Panc1 (cell line): ENCODE results near the gene GRM1. TPM values are rescaled to one million over a fixed set of nuclear protein-coding genes. Genes with fewer than 3 reads are reported as not detected.

Experiments used
- ATAC-seq: fragments of 200-7000 bp; cut with Tn5 transposase; 2 replicates; pipeline ENCODE4 v1.9.1; 2020; ENCODE audit warnings: mild to moderate bottlenecking, moderate library complexity
- BruUV-seq: library from RNA; stranded (reverse); fragments of 400-500 nt; replicated peaks from 2 replicates; lab custom pipeline; 2021; lab: Mats Ljungman, UMichigan
- CTCF ChIA-PET: fragments of 300-600 bp; sonication (Branson Sonifier 250); formaldehyde crosslinking; loops from one replicate; lab custom pipeline; 2022; ENCODE audit warnings: antibody characterized with exemption; lab: Charles Lee
- POLR2A ChIA-PET: fragments of 300-600 bp; sonication (Branson Sonifier 250); formaldehyde crosslinking; loops from one replicate; lab custom pipeline; 2022; ENCODE audit warnings: antibody characterized with exemption; lab: Charles Lee
- DNase-seq: peaks from one replicate; pipeline ENCODE4 v3.0.0-alpha.2; 2010; ENCODE audit warnings: low read depth, low spot score
- H3K27ac ChIP-seq: 2 replicates; pipeline ENCODE4 v1.5.1; 2011; ENCODE audit warnings: mild to moderate bottlenecking, low read length, inconsistent platforms
- H3K27me3 ChIP-seq: fragments of 200-500 bp; sonication (Bioruptor generic); 2 replicates; pipeline ENCODE4 v1.6.0; 2014; ENCODE audit warnings: low read length, inconsistent platforms; ENCODE audit not compliant: control insufficient read depth, insufficient read depth
- H3K36me3 ChIP-seq: fragments of 200-500 bp; sonication (Bioruptor generic); 2 replicates; pipeline ENCODE4 v1.5.1; 2014; ENCODE audit warnings: inconsistent platforms, mild to moderate bottlenecking, low read length, moderate library complexity; ENCODE audit not compliant: control insufficient read depth, insufficient read depth
- H3K4me1 ChIP-seq: 2 replicates; pipeline ENCODE4 v1.5.1; 2011; ENCODE audit warnings: inconsistent platforms, mild to moderate bottlenecking, low read length, moderate library complexity; ENCODE audit not compliant: control insufficient read depth, insufficient read depth
- H3K4me3 ChIP-seq, 2 experiments: 2 replicates each; pipeline ENCODE4 v1.5.1; 2011 to 2012; ENCODE audit warnings: low read depth in 2 of 2, low read length in 2 of 2, mild to moderate bottlenecking in 2 of 2, inconsistent platforms in 1 of 2, moderate library complexity in 1 of 2
- H3K9me3 ChIP-seq: fragments of 200-500 bp; sonication (Bioruptor generic); 2 replicates; pipeline ENCODE4 v1.5.1; 2014; ENCODE audit warnings: low read depth, mild to moderate bottlenecking, inconsistent platforms, low read length, moderate library complexity; ENCODE audit not compliant: control insufficient read depth, insufficient read depth
- CTCF ChIP-seq: fragments of 450-650 bp; IDR thresholded peaks from 2 replicates; pipeline ENCODE4 v1.5.1; 2017; ENCODE audit warnings: mild to moderate bottlenecking
- POLR2AphosphoS5 ChIP-seq: IDR thresholded peaks from 2 replicates; pipeline ENCODE4 v1.6.1; 2012; ENCODE audit warnings: mild to moderate bottlenecking, low read depth, low read length, moderate library complexity
- REST ChIP-seq, 2 experiments: IDR thresholded peaks; 2 replicates each; pipeline ENCODE4 v1.6.1; 2011 to 2012; ENCODE audit warnings: low read depth in 2 of 2, control low read depth in 1 of 2, low read length in 1 of 2, mild to moderate bottlenecking in 1 of 2, moderate library complexity in 1 of 2; ENCODE audit not compliant: insufficient read depth in 1 of 2
- SIN3A ChIP-seq: IDR thresholded peaks from 2 replicates; pipeline ENCODE4 v1.6.1; 2012; ENCODE audit warnings: low read depth, mild to moderate bottlenecking, low read length, moderate library complexity, borderline replicate concordance; ENCODE audit not compliant: insufficient read depth
- TCF7L2 ChIP-seq: IDR thresholded peaks from 2 replicates; pipeline ENCODE4 v1.6.1; 2011; ENCODE audit warnings: mild to moderate bottlenecking, low read depth, low read length, inconsistent platforms
- in situ Hi-C: cut with HindIII; loops from 2 replicates; pipeline ENCODE4 v1.10.0; 2016; ENCODE audit warnings: low sequenced_read_pairs, low pct_unique_long_range_greater_than_20kb
- intact Hi-C: fragments of 100-400 bp; cut with micrococcal nuclease; formaldehyde crosslinking; loops from one replicate; pipeline ENCODE4 v1.10.0; 2022; ENCODE audit not compliant: unreplicated experiment
- total RNA-seq: library from RNA; stranded (reverse); gene quantifications from one replicate; pipeline ENCODE4 v1.2.1, GENCODE V29; 2021; ENCODE audit not compliant: unreplicated experiment

Gene GRM1
- total RNA-seq, 1 experiment from 2014 or later = not detected

GRCh38 chr6:146363838-146364607 is 335.2 kb downstream of the GRM1 start:
- Histone ChIP-seq H3K4me3 (no peak overlapping the region), H3K36me3 (no peaks in the 10 kb centered on the region), H3K9me3 (no peaks in the 10 kb centered on the region), H3K27me3 (no peaks in the 10 kb centered on the region), H3K27ac (no peak overlapping the region), H3K4me1 (no peaks in the 10 kb centered on the region)
- DNase-seq = no peak
- no peak for TF ChIP-seq REST (IDR thresholded peaks at IDR 0.05; ENCODE audit: insufficient read depth in 1 of 2, low read depth in 2 of 2, low read length in 1 of 2)
- TF ChIP-seq POLR2AphosphoS5 = no peak
- no peak for TF ChIP-seq SIN3A
- TF ChIP-seq TCF7L2 = no peak
- TF ChIP-seq CTCF = no peak
- no peak for ATAC-seq
- CTCF ChIA-PET = no interaction called here
- BruUV-seq = no TSS peak
- intact Hi-C loops = no loop called here
- in situ Hi-C loops = no loop called here
- POLR2A ChIA-PET = no interaction called here

- no peak for ATAC-seq
- no peaks in the 10 kb centered on the region for H3K4me1 ChIP-seq
- POLR2A ChIA-PET = no interaction called here
- intact Hi-C loops (no loop called here), in situ Hi-C loops (no loop called here)
- CTCF ChIA-PET = no interaction called here
- H3K9me3 ChIP-seq = no peaks in the 10 kb centered on the region
- no peak for TF ChIP-seq POLR2AphosphoS5
- no peak for TF ChIP-seq REST (IDR thresholded peaks at IDR 0.05; ENCODE audit: insufficient read depth in 1 of 2, low read depth in 2 of 2, low read length in 1 of 2)
- no peak for TF ChIP-seq TCF7L2
- TF ChIP-seq SIN3A = no peak
- TF ChIP-seq CTCF = no peak
- no peaks in the 10 kb centered on the region for H3K36me3 ChIP-seq
- BruUV-seq = no TSS peak
- no peak for DNase-seq
- no peak overlapping the region for H3K27ac ChIP-seq
- no peak overlapping the region for H3K4me3 ChIP-seq
- H3K27me3 ChIP-seq = no peaks in the 10 kb centered on the region
These were observed 336.1 kb downstream of the GRM1 start for GRCh38 chr6:146364816-146365594.
